Mucosa of gallbladder (tissue), 1 donor: ENCODE measurements around the gene KIF5C. TPM values are rescaled to one million over a fixed set of nuclear protein-coding genes. Genes with fewer than 3 reads are reported as not detected.
"Not testable (repeated sequence)": the region's sequence is repeated elsewhere in the genome, so short reads cannot be mapped to it uniquely, and the experiment has no call there.

Experiments
- DNase-seq: peaks from one replicate; pipeline ENCODE4 v3.0.0-alpha.2; 2020; ENCODE audit warnings: low spot score
- total RNA-seq: library from RNA; stranded (reverse); gene quantifications from one replicate; pipeline ENCODE4 v1.2.1, GENCODE V29; 2021
- donor health status: DM: no; HTN: no; CAD: no.

KIF5C gene
- total RNA-seq, 1 donor from 2014 or later, result 3.5 TPM

DNA sequence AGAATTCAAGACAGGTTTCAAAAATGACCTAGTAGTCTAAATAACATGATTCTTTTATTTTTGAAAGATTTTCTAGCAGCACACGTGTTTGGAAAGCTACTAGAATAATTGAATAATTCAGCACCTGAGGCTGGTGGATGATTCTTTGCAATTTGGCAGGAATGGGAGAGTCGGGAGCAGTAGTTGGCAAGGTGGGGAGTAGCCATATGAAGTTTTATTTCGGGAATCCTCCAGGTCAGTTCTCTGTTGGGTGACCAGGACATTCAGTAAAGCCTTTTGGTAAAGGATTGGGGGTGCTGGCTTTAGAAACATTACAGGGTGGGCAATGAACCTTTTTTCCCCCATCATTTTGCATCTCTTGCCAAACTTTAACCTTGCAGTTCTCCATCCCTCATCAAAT is 88.4 kb downstream of the KIF5C start:
- no peak for DNase-seq

GRCh38 chr2:148965623-148966437 is 90.8 kb downstream of the KIF5C start:
- no peak for DNase-seq

GRCh38 chr2:148966438-148966758 is 91.4 kb downstream of the KIF5C start:
- no peak for DNase-seq

DNA sequence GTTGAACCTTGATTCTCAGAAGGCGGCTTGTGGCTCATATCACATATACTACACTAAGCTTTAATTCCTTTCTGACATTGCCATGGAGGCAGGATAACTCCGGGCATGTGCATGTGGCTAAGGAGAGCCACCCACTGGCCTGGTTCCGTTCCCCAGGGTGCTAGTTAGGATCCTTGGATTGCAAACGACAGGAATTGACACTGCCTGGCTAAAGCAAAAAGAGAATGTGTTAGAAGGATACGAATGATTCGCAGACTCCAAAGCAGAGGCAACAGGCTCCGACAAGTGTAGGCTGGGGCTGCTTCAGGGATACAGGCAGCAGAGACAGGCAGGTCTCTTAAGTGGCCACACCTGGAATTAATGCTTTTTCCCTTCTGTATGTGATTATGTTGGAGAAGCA is 92.0 kb downstream of the KIF5C start:
- DNase-seq, result no peak

- no peak for DNase-seq
Measured at GRCh38 chr2:148967578-148967977, 92.6 kb downstream of the KIF5C start.

DNA sequence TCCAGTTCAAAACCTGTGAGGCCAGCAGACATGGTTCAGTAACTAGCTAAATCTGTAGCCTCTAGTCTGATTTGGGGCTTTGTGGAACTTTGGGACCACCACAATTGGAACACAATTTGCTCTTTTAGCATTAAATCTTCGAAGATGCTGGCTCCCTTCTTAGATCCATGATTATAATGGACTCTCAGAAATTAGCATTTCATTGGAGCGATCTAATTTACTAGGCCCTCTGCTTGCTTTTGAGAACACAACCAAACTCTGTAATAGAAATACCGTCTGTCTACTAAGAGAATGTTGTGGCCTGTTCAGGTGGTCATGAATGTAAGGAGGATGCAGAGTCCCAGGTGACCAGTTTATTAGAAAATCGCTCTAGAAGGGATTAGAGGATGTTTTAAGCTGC is 93.3 kb downstream of the KIF5C start:
- no peak for DNase-seq

- no peak for DNase-seq
Measured at GRCh38 chr2:148968776-148969319, 93.8 kb downstream of the KIF5C start.

GRCh38 chr2:148969659-148970061 is 94.6 kb downstream of the KIF5C start:
- DNase-seq, result no peak

GRCh38 chr2:148970385-148970784 is 95.4 kb downstream of the KIF5C start:
- no peak for DNase-seq

DNA sequence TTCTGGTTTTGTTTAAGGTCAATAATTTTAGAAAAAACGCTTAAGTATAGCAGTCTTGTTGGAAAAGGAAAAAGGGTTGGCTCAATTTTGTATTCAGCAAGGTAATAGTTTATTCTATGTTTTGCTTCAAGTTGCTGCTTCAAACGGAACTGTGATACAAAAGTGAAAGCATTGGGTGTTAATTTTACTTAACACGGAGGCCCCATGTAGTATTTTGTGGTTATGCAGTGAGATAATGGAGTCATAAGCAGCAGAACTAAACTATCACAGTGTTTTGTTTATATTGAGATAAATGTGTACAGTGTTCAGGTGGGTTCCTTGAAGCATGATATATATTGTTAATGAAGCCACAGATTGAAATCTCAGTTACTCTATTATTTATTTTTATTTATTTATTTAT is 96.5 kb downstream of the KIF5C start:
- DNase-seq, result no peak

DNA sequence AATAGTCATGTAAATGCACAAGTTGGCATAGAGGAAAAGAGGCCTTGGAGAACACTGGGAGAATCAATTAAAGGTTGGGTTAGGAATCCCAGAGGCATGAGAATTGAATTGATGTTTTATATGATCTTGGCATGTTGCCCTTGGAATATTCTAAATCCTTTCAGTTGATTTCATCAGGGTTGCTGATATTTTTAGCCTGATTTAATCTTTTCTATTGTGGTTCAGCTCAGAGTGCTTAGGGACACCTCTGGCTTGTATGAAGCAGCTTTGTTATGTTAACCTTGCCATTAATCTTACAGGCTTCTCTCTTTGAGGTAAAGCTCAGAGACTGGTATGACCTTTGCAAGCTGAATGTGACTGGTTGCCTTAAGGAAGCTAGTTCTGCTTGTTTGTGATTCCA is 99.1 kb downstream of the KIF5C start:
- no peak for DNase-seq

- no peak for DNase-seq
Measured at GRCh38 chr2:148978026-148978685, 103.1 kb downstream of the KIF5C start.

DNA sequence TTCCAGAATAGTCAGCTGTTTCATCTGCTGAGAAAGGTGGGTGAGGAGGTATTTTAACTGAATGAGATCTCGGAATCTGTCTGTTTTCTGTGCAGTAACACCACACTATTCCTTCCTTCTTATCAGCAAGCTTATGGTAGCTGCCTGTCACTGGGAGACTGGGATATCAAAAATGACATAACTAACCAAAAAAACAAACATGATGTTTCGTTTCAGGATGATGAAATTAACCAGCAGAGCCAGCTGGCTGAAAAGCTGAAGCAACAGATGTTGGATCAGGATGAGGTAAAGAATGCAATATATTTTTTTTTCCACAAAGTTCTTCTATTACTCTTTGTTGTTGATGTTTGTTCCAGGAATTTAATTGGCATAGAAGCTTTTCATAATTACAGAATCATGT is 103.7 kb downstream of the KIF5C start:
- no peak for DNase-seq

DNA sequence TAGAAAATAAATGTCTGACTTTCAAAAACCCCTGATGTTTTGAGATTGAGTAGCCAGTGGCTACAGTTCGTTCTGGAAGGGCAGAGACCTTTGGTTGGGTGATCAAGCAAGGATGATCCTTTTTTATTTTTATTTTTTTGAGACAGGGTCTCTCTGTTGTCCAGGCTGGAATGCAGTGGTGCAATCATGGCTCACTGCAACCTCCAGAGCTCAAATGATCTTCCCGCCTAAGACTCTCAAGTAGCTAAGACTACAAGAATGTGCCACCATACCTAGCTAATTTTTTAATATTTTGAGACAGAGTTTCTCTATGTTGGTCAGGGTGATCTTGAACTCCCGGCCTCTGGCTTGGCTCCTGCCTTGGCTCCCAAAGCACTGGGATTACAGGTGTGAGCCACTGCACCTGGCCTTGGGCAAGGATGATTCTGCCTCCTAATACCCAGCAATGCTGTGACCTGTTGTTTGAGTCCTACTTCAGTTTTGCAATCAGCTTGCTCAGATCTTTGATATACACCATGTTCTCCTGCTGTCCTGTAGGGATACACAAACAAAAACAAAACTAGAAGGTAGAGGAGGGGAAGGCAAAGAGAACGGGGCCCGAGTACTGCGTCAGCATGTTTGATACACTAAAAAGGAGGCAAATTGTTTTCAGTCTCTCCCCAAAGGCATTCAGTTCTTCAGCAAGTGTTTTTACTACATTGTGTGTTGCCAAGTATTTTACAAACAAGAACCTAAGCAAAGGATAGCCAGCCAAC is 104.3 kb downstream of the KIF5C start:
- DNase-seq, result no peak

DNA sequence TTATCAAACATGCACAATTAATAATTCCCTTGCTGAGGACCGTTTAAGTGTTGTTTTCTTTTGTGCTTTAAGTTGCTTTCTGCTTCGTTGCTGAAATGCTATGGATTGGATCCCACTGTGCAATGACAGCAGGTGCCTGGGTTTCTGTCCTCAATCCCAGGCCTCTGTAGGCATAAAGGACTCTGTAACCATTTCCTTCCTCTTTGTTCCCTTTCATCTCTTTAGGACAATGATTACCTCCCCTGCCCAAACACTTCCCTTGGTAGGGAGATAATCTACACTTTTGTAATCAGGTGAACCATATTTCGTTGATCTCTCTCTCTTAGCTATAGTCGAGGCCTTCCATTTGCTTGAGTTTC is 104.9 kb downstream of the KIF5C start:
- no peak for DNase-seq

GRCh38 chr2:148980496-148980895 is 105.5 kb downstream of the KIF5C start:
- DNase-seq, result not testable (repeated sequence)

DNA sequence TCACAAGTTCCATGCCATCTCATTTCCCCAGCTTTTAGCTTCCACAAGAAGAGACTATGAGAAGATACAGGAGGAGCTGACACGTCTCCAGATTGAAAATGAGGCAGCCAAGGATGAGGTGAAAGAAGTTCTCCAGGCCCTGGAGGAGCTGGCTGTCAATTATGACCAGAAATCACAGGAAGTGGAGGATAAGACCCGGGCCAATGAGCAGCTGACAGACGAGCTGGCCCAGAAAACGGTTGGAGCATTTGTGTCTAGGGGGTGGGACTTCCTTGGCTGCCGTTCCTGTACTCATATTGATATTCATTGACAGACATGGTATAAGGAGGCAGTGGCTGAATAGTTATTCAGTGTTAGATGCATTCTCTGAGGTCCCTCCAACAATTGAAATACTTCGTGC is 106.3 kb downstream of the KIF5C start:
- no peak for DNase-seq

DNA sequence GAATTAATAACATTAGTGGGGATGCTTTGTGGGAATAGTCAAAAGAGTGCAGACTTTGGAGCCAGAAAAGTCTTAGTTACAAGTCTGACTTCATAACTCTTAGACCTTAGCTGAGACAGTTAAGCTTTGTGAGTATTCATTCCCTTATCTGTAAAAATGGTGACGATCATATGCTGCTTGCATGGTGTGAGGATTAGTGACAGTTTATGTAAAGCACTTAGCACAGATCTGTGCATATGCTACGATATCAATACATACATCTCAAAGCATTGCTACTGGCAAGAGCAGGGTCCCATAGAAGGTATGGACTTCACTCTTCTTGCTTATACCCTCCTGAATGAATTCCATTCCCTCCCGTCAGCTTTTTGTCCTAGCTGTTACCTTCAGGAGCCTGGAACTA is 106.8 kb downstream of the KIF5C start:
- DNase-seq, result no peak

DNA sequence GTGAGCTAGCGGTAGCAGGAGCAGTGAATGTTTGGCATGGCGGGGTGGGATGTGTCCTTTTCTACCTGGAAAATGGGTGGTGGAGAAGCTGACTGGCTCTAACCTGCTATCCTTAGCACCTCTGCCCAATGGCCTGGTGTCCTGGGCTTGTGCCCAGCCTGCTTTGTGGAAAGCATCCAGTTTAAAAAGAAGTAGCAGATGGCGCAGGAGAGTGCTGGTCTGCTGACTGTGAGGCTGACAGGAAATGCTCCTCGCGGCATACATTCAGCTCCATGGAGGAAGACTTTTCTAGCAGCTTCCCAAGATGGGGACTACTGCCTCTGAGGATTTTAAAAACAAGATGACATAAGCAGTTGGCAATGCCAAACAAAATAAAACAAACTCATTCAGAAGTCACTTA is 107.3 kb downstream of the KIF5C start:
- no peak for DNase-seq

GRCh38 chr2:148983896-148984295 is 108.9 kb downstream of the KIF5C start:
- DNase-seq, result no peak

GRCh38 chr2:148984449-148984848 is 109.4 kb downstream of the KIF5C start:
- DNase-seq, result no peak

- DNase-seq, result no peak
Measured at GRCh38 chr2:148987286-148987685, 112.3 kb downstream of the KIF5C start.

GRCh38 chr2:148988337-148988736 is 113.3 kb downstream of the KIF5C start:
- no peak for DNase-seq
